GM21526 (cell line): Measurements from ENCODE around the gene F2.
"Not testable (repeated sequence)": the region's sequence is repeated elsewhere in the genome, so short reads cannot be mapped to it uniquely, and the experiment has no call there.

Experiments used
- ATAC-seq: cut with Tn5 transposase; IDR thresholded peaks from one replicate; pipeline ENCODE4 v1.9.1; 2021; ENCODE audit warnings: moderate library complexity; ENCODE audit not compliant: unreplicated experiment, low FRiP score

The F2 gene

GRCh38 chr11:46682773-46683752, 36.0 kb upstream of the F2 start:
- ATAC-seq, result no peak

- no peak for ATAC-seq
Observed at GRCh38 chr11:46684367-46684766, 34.6 kb upstream of the F2 start.

GRCh38 chr11:46686886-46687795, 31.9 kb upstream of the F2 start:
- no peak for ATAC-seq

- no peak for ATAC-seq
Observed at GRCh38 chr11:46690702-46691101, 28.3 kb upstream of the F2 start.

- no peak for ATAC-seq
Observed at GRCh38 chr11:46692450-46692849, 26.6 kb upstream of the F2 start.

GRCh38 chr11:46693597-46694012, 25.4 kb upstream of the F2 start:
- ATAC-seq, result no peak

- no peak for ATAC-seq
Observed at GRCh38 chr11:46694072-46694471, 24.9 kb upstream of the F2 start.

- no peak for ATAC-seq
Observed at GRCh38 chr11:46694607-46695006, 24.4 kb upstream of the F2 start.

- no peak for ATAC-seq
Observed at GRCh38 chr11:46695345-46696211, 23.4 kb upstream of the F2 start.

GRCh38 chr11:46696212-46696558, 22.8 kb upstream of the F2 start:
- no peak for ATAC-seq

GRCh38 chr11:46697303-46697702, 21.7 kb upstream of the F2 start:
- no peak for ATAC-seq

- no peak for ATAC-seq
Observed at GRCh38 chr11:46697723-46698122, 21.3 kb upstream of the F2 start.

GRCh38 chr11:46698597-46698996, 20.4 kb upstream of the F2 start:
- no peak for ATAC-seq

- peak; percentile 81 for ATAC-seq
Observed at GRCh38 chr11:46700241-46701077, 18.6 kb upstream of the F2 start, which contains the start of the genes ARHGAP1 and ZNF408. Gene ARHGAP1 (minus strand): TSS chr11:46700619. CDS start chr11:46696107, 4,512 bp downstream. Gene ZNF408 (plus strand): TSS chr11:46701031. CDS start chr11:46701048, 17 bp downstream.

GRCh38 chr11:46701078-46701654, 17.8 kb upstream of the F2 start:
- no peak for ATAC-seq

GRCh38 chr11:46705070-46705688, 13.8 kb upstream of the F2 start:
- no peak for ATAC-seq

GRCh38 chr11:46706886-46707285, 12.1 kb upstream of the F2 start:
- no peak for ATAC-seq

- not testable (repeated sequence) for ATAC-seq
Observed at GRCh38 chr11:46709351-46709750, 9.7 kb upstream of the F2 start.
